Mesendoderm (in vitro differentiated cells): ENCODE data around the gene PIH1D1.

Experiments used
- DNase-seq: peaks from one replicate; pipeline ENCODE4 v3.0.0; 2013
- H2AK5ac ChIP-seq: 2 replicates; pipeline ENCODE4 v1.6.1; 2013; ENCODE audit warnings: low read length, inconsistent platforms
- H2BK120ac ChIP-seq: 2 replicates; pipeline ENCODE4 v1.6.1; 2013; ENCODE audit warnings: low read depth, mild to moderate bottlenecking, low read length, moderate library complexity, mixed read lengths
- H2BK15ac ChIP-seq: replicated peaks from 2 replicates; pipeline ENCODE4 v1.6.1; 2013; ENCODE audit warnings: low read depth, mild to moderate bottlenecking, moderate library complexity
- H2BK5ac ChIP-seq: 2 replicates; pipeline ENCODE4 v1.6.1; 2013; ENCODE audit warnings: low read length, inconsistent platforms
- H3K18ac ChIP-seq: 2 replicates; pipeline ENCODE4 v1.6.1; 2013; ENCODE audit warnings: mild to moderate bottlenecking, low read length, mixed read lengths
- H3K23ac ChIP-seq: one replicate; pipeline ENCODE4 v1.6.1; 2013; ENCODE audit warnings: low read length
- H3K27ac ChIP-seq: 2 replicates; pipeline ENCODE4 v1.5.1; 2013; ENCODE audit warnings: low read depth, mild to moderate bottlenecking, inconsistent platforms, low read length, moderate library complexity
- H3K27me3 ChIP-seq: 2 replicates; pipeline ENCODE4 v1.6.1; 2013; ENCODE audit warnings: low read length, control low read depth, mild to moderate bottlenecking, inconsistent platforms; ENCODE audit not compliant: insufficient read depth, poor library complexity
- H3K36me3 ChIP-seq: 2 replicates; pipeline ENCODE4 v1.6.1; 2013; ENCODE audit warnings: low read length, inconsistent platforms; ENCODE audit not compliant: control insufficient read depth, insufficient read depth
- H3K4ac ChIP-seq: one replicate; pipeline ENCODE4 v1.6.1; 2013; ENCODE audit warnings: low read depth, mild to moderate bottlenecking, low read length, moderate library complexity
- H3K4me1 ChIP-seq: 2 replicates; pipeline ENCODE4 v1.6.1; 2013; ENCODE audit warnings: low read depth, low read length, inconsistent platforms; ENCODE audit not compliant: control insufficient read depth
- H3K4me2 ChIP-seq: 2 replicates; pipeline ENCODE4 v1.6.1; 2013; ENCODE audit warnings: low read length
- H3K4me3 ChIP-seq: 2 replicates; pipeline ENCODE4 v1.5.1; 2013; ENCODE audit warnings: mild to moderate bottlenecking, low read length
- H3K56ac ChIP-seq: one replicate; pipeline ENCODE4 v1.6.1; 2013; ENCODE audit warnings: low read length
- H3K79me1 ChIP-seq: 2 replicates; pipeline ENCODE4 v1.6.1; 2013; ENCODE audit warnings: low read length, inconsistent platforms
- H3K79me2 ChIP-seq: 2 replicates; pipeline ENCODE4 v1.6.1; 2013; ENCODE audit warnings: mild to moderate bottlenecking, low read length; ENCODE audit not compliant: control insufficient read depth, insufficient read depth
- H3K9ac ChIP-seq: 2 replicates; pipeline ENCODE4 v1.6.1; 2013; ENCODE audit warnings: low read length, inconsistent platforms
- H4K5ac ChIP-seq: one replicate; pipeline ENCODE4 v1.6.1; 2013; ENCODE audit warnings: low read length
- H4K8ac ChIP-seq: one replicate; pipeline ENCODE4 v1.6.1; 2013; ENCODE audit warnings: low read depth, mild to moderate bottlenecking, control low read depth, low read length, moderate library complexity
- WGBS: extraction: QIAGEN DNeasy Blood & Tissue Kit; methylation state at CpG from one replicate; pipeline ENCODE4 v1.1.7; 2013; ENCODE audit warnings: low lambda C conversion rate, missing lambda C conversion rate; ENCODE audit not compliant: insufficient coverage; ENCODE audit errors: extremely low coverage; 5-methylcytosine and 5-hydroxymethylcytosine counted together

The PIH1D1 gene

GRCh38 chr19:49486232-49486631 is 34.6 kb upstream of the PIH1D1 start:
- peak overlapping the region; percentile 5 for H3K9ac ChIP-seq
- DNase-seq, result no peak
- no peak overlapping the region for H3K18ac ChIP-seq
- H3K27me3 ChIP-seq, result no peaks in the 10 kb centered on the region
- peak overlapping the region; percentile 63 for H3K56ac ChIP-seq
- H2BK120ac ChIP-seq, result no peak overlapping the region
- whole genome bisulfite sequencing, result no CpG with 5 or more reads among the region's 7 CpGs
- no peak overlapping the region for H2AK5ac ChIP-seq
- H4K5ac ChIP-seq, result no peak overlapping the region
- H3K27ac ChIP-seq, result no peak overlapping the region
- H3K4me1 ChIP-seq, result peaks cover 2% of the 10 kb centered on the region
- H2BK5ac ChIP-seq, result no peak overlapping the region
- H3K4ac ChIP-seq, result no peak overlapping the region
- no peak overlapping the region for H4K8ac ChIP-seq
- H3K36me3 ChIP-seq, result peaks cover 20% of the 10 kb centered on the region
- no peak overlapping the region for H2BK15ac ChIP-seq
- no peak overlapping the region for H3K4me3 ChIP-seq
- peaks cover 13% of the 10 kb centered on the region for H3K79me1 ChIP-seq
- H3K79me2 ChIP-seq, result peaks cover 34% of the 10 kb centered on the region
- no peak overlapping the region for H3K23ac ChIP-seq
- no peak overlapping the region for H3K4me2 ChIP-seq

GRCh38 chr19:49481020-49481683 is 29.5 kb upstream of the PIH1D1 start:
- Histone ChIP-seq H2BK120ac (no peak overlapping the region), H3K4ac (no peak overlapping the region), H2BK15ac (no peak overlapping the region), H2AK5ac (no peak overlapping the region), H3K36me3 (no peaks in the 10 kb centered on the region), H4K8ac (no peak overlapping the region), H3K79me2 (no peaks in the 10 kb centered on the region), H4K5ac (no peak overlapping the region), H3K27me3 (no peaks in the 10 kb centered on the region), H2BK5ac (no peak overlapping the region), H3K23ac (no peak overlapping the region), H3K27ac (no peak overlapping the region), H3K18ac (no peak overlapping the region), H3K4me3 (no peak overlapping the region), H3K4me1 (no peaks in the 10 kb centered on the region), H3K9ac (no peak overlapping the region), H3K79me1 (no peaks in the 10 kb centered on the region), H3K4me2 (no peak overlapping the region), H3K56ac (no peak overlapping the region)
- WGBS, result no CpG with 5 or more reads among the region's 7 CpGs
- no peak for DNase-seq

- Histone ChIP-seq H2BK5ac (no peak overlapping the region), H2AK5ac (no peak overlapping the region), H3K36me3 (no peaks in the 10 kb centered on the region), H3K23ac (no peak overlapping the region), H2BK15ac (no peak overlapping the region), H3K27ac (no peak overlapping the region), H3K4ac (no peak overlapping the region), H3K79me2 (no peaks in the 10 kb centered on the region), H4K8ac (no peak overlapping the region), H3K4me2 (no peak overlapping the region), H3K4me3 (no peak overlapping the region), H3K9ac (no peak overlapping the region), H3K27me3 (no peaks in the 10 kb centered on the region), H3K18ac (no peak overlapping the region), H3K79me1 (no peaks in the 10 kb centered on the region), H3K56ac (no peak overlapping the region), H4K5ac (no peak overlapping the region), H3K4me1 (no peaks in the 10 kb centered on the region), H2BK120ac (no peak overlapping the region)
- no CpG with 5 or more reads among the region's 14 CpGs for WGBS
- no peak for DNase-seq
These were observed 28.5 kb upstream of the PIH1D1 start for GRCh38 chr19:49479975-49480628.

GRCh38 chr19:49475995-49476880 is 24.6 kb upstream of the PIH1D1 start:
- H3K27me3 ChIP-seq, result no peaks in the 10 kb centered on the region
- no peak overlapping the region for H3K4me2 ChIP-seq
- H3K9ac ChIP-seq, result no peak overlapping the region
- no peak overlapping the region for H3K27ac ChIP-seq
- H3K36me3 ChIP-seq, result no peaks in the 10 kb centered on the region
- H3K56ac ChIP-seq, result peak overlapping the region; percentile 69
- no peak overlapping the region for H2BK120ac ChIP-seq
- H3K79me2 ChIP-seq, result no peaks in the 10 kb centered on the region
- WGBS, result no CpG with 5 or more reads among the region's 27 CpGs
- no peaks in the 10 kb centered on the region for H3K4me1 ChIP-seq
- H3K4me3 ChIP-seq, result no peak overlapping the region
- no peak overlapping the region for H3K18ac ChIP-seq
- H2BK15ac ChIP-seq, result no peak overlapping the region
- no peak overlapping the region for H2AK5ac ChIP-seq
- H4K8ac ChIP-seq, result no peak overlapping the region
- no peak overlapping the region for H2BK5ac ChIP-seq
- no peak overlapping the region for H3K23ac ChIP-seq
- H3K4ac ChIP-seq, result no peak overlapping the region
- no peaks in the 10 kb centered on the region for H3K79me1 ChIP-seq
- no peak overlapping the region for H4K5ac ChIP-seq
- DNase-seq, result peak; percentile 93

- H3K36me3 ChIP-seq, result peaks cover 2% of the 10 kb centered on the region
- H3K79me2 ChIP-seq, result no peaks in the 10 kb centered on the region
- no peak overlapping the region for H2BK15ac ChIP-seq
- no peak overlapping the region for H3K56ac ChIP-seq
- H3K9ac ChIP-seq, result no peak overlapping the region
- H3K4me3 ChIP-seq, result no peak overlapping the region
- DNase-seq, result no peak
- no peak overlapping the region for H3K23ac ChIP-seq
- no peak overlapping the region for H3K18ac ChIP-seq
- no peaks in the 10 kb centered on the region for H3K4me1 ChIP-seq
- no peaks in the 10 kb centered on the region for H3K27me3 ChIP-seq
- H3K27ac ChIP-seq, result no peak overlapping the region
- no peak overlapping the region for H3K4ac ChIP-seq
- H2AK5ac ChIP-seq, result no peak overlapping the region
- H4K8ac ChIP-seq, result no peak overlapping the region
- no peaks in the 10 kb centered on the region for H3K79me1 ChIP-seq
- WGBS, result no CpG with 5 or more reads among the region's 15 CpGs
- no peak overlapping the region for H2BK120ac ChIP-seq
- no peak overlapping the region for H4K5ac ChIP-seq
- no peak overlapping the region for H3K4me2 ChIP-seq
- no peak overlapping the region for H2BK5ac ChIP-seq
These were observed 23.7 kb upstream of the PIH1D1 start for GRCh38 chr19:49475191-49475917.
